H1 (cell line): ENCODE data around the gene GNG7. TPM values are rescaled to one million over a fixed set of nuclear protein-coding genes. Genes with fewer than 3 reads are reported as not detected.

Source experiments
- CTCF ChIA-PET: fragments of 300-600 bp; sonication (Branson Sonifier 250); formaldehyde crosslinking; loops from one replicate; lab custom pipeline; 2021; ENCODE audit not compliant: partially characterized antibody; lab: Charles Lee
- POLR2A ChIA-PET: fragments of 300-600 bp; sonication (Branson Sonifier 250); formaldehyde crosslinking; loops from one replicate; lab custom pipeline; 2021; ENCODE audit warnings: inconsistent platforms; ENCODE audit not compliant: partially characterized antibody; lab: Charles Lee
- DNase-seq, 2 experiments: peaks; one replicate each; pipeline versions ENCODE4 v3.0.0 to v3.0.0-alpha.2; 2010 to 2022; ENCODE audit warnings: low spot score in 2 of 2, low read depth in 1 of 2, mixed read lengths in 1 of 2
- FAIRE-seq: peaks from 2 replicates; lab custom pipeline; 2011; peaks lifted over from hg19 to GRCh38; lab: Jason Lieb, UNC
- H2AFZ ChIP-seq: 2 replicates; pipeline ENCODE4 v1.8.1; 2012; ENCODE audit warnings: low read length, inconsistent platforms
- H2AK5ac ChIP-seq: 2 replicates; pipeline ENCODE4 v1.6.1; 2013; ENCODE audit warnings: low read depth, low read length
- H2BK120ac ChIP-seq: replicated peaks from 2 replicates; pipeline ENCODE3; 2013; ENCODE audit warnings: low read depth, low read length, inconsistent platforms
- H2BK12ac ChIP-seq: 2 replicates; pipeline ENCODE4 v1.6.1; 2013; ENCODE audit warnings: low read depth, low read length
- H2BK15ac ChIP-seq: 2 replicates; pipeline ENCODE4 v1.6.1; 2013; ENCODE audit warnings: low read length
- H2BK20ac ChIP-seq: 2 replicates; pipeline ENCODE4 v1.6.1; 2013; ENCODE audit warnings: low read length
- H2BK5ac ChIP-seq: 2 replicates; pipeline ENCODE4 v1.6.1; 2013; ENCODE audit warnings: low read depth, low read length
- H3K14ac ChIP-seq: 2 replicates; pipeline ENCODE4 v1.6.1; 2013; ENCODE audit warnings: inconsistent platforms; ENCODE audit not compliant: insufficient read length
- H3K18ac ChIP-seq: 2 replicates; pipeline ENCODE4 v1.6.1; 2013; ENCODE audit warnings: low read length; ENCODE audit errors: extremely low read depth
- H3K23ac ChIP-seq: 2 replicates; pipeline ENCODE4 v1.6.1; 2013; ENCODE audit warnings: inconsistent platforms; ENCODE audit not compliant: insufficient read length
- H3K23me2 ChIP-seq: 2 replicates; pipeline ENCODE4 v1.6.1; 2013; ENCODE audit warnings: low read depth, low read length
- H3K27ac ChIP-seq: 2 replicates; pipeline ENCODE4 v1.6.1; 2011; ENCODE audit warnings: low read depth, low read length, inconsistent platforms
- H3K27me3 ChIP-seq, 4 experiments: replicated peaks in 1 of 4; 1 replicate in 1 of 4; 2 replicates in 3 of 4; pipeline versions ENCODE4 v1.6.1 to v1.8.1; 2011 to 2013; ENCODE audit warnings: low read length in 3 of 4, mild to moderate bottlenecking in 3 of 4, inconsistent platforms in 2 of 4, mixed read lengths in 2 of 4, moderate library complexity in 1 of 4; ENCODE audit not compliant: control insufficient read depth in 3 of 4, insufficient read depth in 3 of 4; ENCODE audit errors: extremely low read depth in 1 of 4
- H3K36me3 ChIP-seq, 4 experiments: 2 replicates each; pipeline versions ENCODE4 v1.6.1 to v1.8.1; 2011 to 2013; ENCODE audit warnings: mild to moderate bottlenecking in 4 of 4, low read length in 3 of 4, moderate library complexity in 2 of 4, control low read depth in 1 of 4, inconsistent platforms in 1 of 4; ENCODE audit not compliant: insufficient read depth in 4 of 4, control insufficient read depth in 2 of 4
- H3K4ac ChIP-seq: replicated peaks from 2 replicates; pipeline ENCODE3; 2013; ENCODE audit warnings: low read length, low read depth, mixed read lengths, inconsistent platforms; ENCODE audit not compliant: insufficient read length
- H3K4me1 ChIP-seq, 4 experiments: replicated peaks in 1 of 4; 1 replicate in 1 of 4; 2 replicates in 3 of 4; pipeline versions ENCODE4 v1.6.1 to v1.8.1; 2011 to 2013; ENCODE audit warnings: low read length in 3 of 4, inconsistent platforms in 2 of 4, mixed read lengths in 1 of 4; ENCODE audit not compliant: insufficient read depth in 4 of 4, control insufficient read depth in 3 of 4
- H3K4me2 ChIP-seq, 2 experiments: 2 replicates each; pipeline versions ENCODE4 v1.6.1 to v1.8.1; 2011 to 2013; ENCODE audit warnings: low read depth in 2 of 2, low read length in 2 of 2, control low read depth in 1 of 2, inconsistent platforms in 1 of 2, mild to moderate bottlenecking in 1 of 2; ENCODE audit not compliant: insufficient read depth in 1 of 2
- H3K4me3 ChIP-seq, 4 experiments: fragments of 200-600, 300-600 bp in 1 of 4; sonication (generic), shearing (Covaris generic), sonication (Bioruptor Twin) in 1 of 4; 2 replicates each; pipeline versions ENCODE4 v1.5.1 to v1.8.1; 2011 to 2016; ENCODE audit warnings: low read length in 4 of 4, low read depth in 3 of 4, control low read depth in 2 of 4, inconsistent platforms in 2 of 4, mild to moderate bottlenecking in 2 of 4, mixed read lengths in 1 of 4, moderate library complexity in 1 of 4; ENCODE audit not compliant: insufficient read depth in 2 of 4; ENCODE audit errors: extremely low read depth in 1 of 4
- H3K56ac ChIP-seq: replicated peaks from 2 replicates; pipeline ENCODE3; 2013; ENCODE audit warnings: low read depth, mild to moderate bottlenecking, mixed read lengths, low read length, inconsistent platforms; ENCODE audit not compliant: insufficient read length
- H3K79me1 ChIP-seq: 2 replicates; pipeline ENCODE4 v1.6.1; 2013; ENCODE audit warnings: low read depth, low read length, control low read depth
- H3K79me2 ChIP-seq, 2 experiments: 2 replicates each; pipeline versions ENCODE4 v1.6.1 to v1.8.1; 2012 to 2013; ENCODE audit warnings: low read length in 2 of 2, mild to moderate bottlenecking in 2 of 2, inconsistent platforms in 1 of 2; ENCODE audit not compliant: insufficient read depth in 2 of 2, control insufficient read depth in 1 of 2
- H3K9ac ChIP-seq, 4 experiments: replicated peaks in 1 of 4; 1 replicate in 1 of 4; 2 replicates in 3 of 4; pipeline versions ENCODE4 v1.6.1 to v1.8.1; 2011 to 2013; ENCODE audit warnings: low read depth in 3 of 4, low read length in 3 of 4, control low read depth in 2 of 4, mild to moderate bottlenecking in 2 of 4, moderate library complexity in 2 of 4, inconsistent platforms in 1 of 4; ENCODE audit errors: extremely low read depth in 1 of 4
- H3K9me3 ChIP-seq, 2 experiments: 2 replicates each; pipeline versions ENCODE4 v1.6.1 to v1.8.1; 2012 to 2013; ENCODE audit warnings: mild to moderate bottlenecking in 2 of 2, moderate library complexity in 2 of 2, control low read depth in 1 of 2, inconsistent platforms in 1 of 2, low read depth in 1 of 2, low read length in 1 of 2, mixed read lengths in 1 of 2; ENCODE audit not compliant: insufficient read depth in 2 of 2
- H4K20me1 ChIP-seq, 2 experiments: replicated peaks in 1 of 2; 2 replicates each; pipeline versions ENCODE3 to v1.8.1; 2011 to 2013; ENCODE audit warnings: inconsistent platforms in 2 of 2, low read length in 2 of 2, mild to moderate bottlenecking in 1 of 2; ENCODE audit not compliant: insufficient read depth in 2 of 2, control insufficient read depth in 1 of 2
- H4K5ac ChIP-seq: 2 replicates; pipeline ENCODE4 v1.6.1; 2013; ENCODE audit warnings: low read length, low read depth, mixed read lengths, inconsistent platforms; ENCODE audit not compliant: insufficient read length
- H4K8ac ChIP-seq: 2 replicates; pipeline ENCODE4 v1.8.0; 2013; ENCODE audit warnings: mild to moderate bottlenecking, moderate library complexity, low read length, inconsistent platforms; ENCODE audit not compliant: insufficient read depth; ENCODE audit errors: extremely low read depth
- H4K91ac ChIP-seq: replicated peaks from 2 replicates; pipeline ENCODE3; 2013; ENCODE audit warnings: low read length, mixed read lengths, inconsistent platforms; ENCODE audit not compliant: insufficient read length
- CHD1 ChIP-seq: IDR thresholded peaks from 2 replicates; pipeline ENCODE4 v1.6.1; 2012; ENCODE audit warnings: low read depth, low read length, improper control_type of control experiment
- RXRA ChIP-seq: IDR thresholded peaks from 2 replicates; pipeline ENCODE4 v1.6.1; 2011; ENCODE audit warnings: low read depth, mild to moderate bottlenecking, low read length, moderate library complexity; ENCODE audit not compliant: insufficient read depth
- SP1 ChIP-seq: IDR thresholded peaks from 2 replicates; pipeline ENCODE4 v1.6.1; 2011; ENCODE audit warnings: low read depth, low read length
- SP2 ChIP-seq: IDR thresholded peaks from 2 replicates; pipeline ENCODE4 v1.6.1; 2012; ENCODE audit warnings: mild to moderate bottlenecking, low read length, inconsistent platforms
- SP4 ChIP-seq: IDR thresholded peaks from 2 replicates; pipeline ENCODE4 v1.6.1; 2012; ENCODE audit warnings: low read length, inconsistent platforms
- SRF ChIP-seq: IDR thresholded peaks from 2 replicates; pipeline ENCODE4 v1.6.1; 2011; ENCODE audit warnings: mild to moderate bottlenecking, low read depth, low read length, moderate library complexity
- TAF7 ChIP-seq: optimal IDR thresholded peaks from 2 replicates; pipeline ENCODE3; 2011; ENCODE audit warnings: low read depth, mild to moderate bottlenecking, inconsistent platforms, low read length, moderate library complexity, borderline replicate concordance
- USF2 ChIP-seq: IDR thresholded peaks from 2 replicates; pipeline ENCODE4 v1.6.1; 2011; ENCODE audit warnings: low read length, improper control_type of control experiment
- WGBS, 2 experiments: shearing (Covaris generic) in 1 of 2; methylation state at CpG; one replicate each; pipeline versions ENCODE4 v1.1.6 to v1.1.7; 2013 to 2015; ENCODE audit warnings: low lambda C conversion rate in 2 of 2, mixed read lengths in 2 of 2, inconsistent platforms in 1 of 2, low coverage in 1 of 2, missing lambda C conversion rate in 1 of 2; ENCODE audit not compliant: insufficient replicate concordance in 2 of 2, insufficient coverage in 1 of 2, insufficient read length in 1 of 2; ENCODE audit errors: extremely low coverage in 1 of 2, missing lambda C conversion rate in 1 of 2; 5-methylcytosine and 5-hydroxymethylcytosine counted together
- polyA plus RNA-seq, 7 experiments: library from polyadenylated mRNA; depleted of rRNA in 3 of 7; stranded (reverse) in 5 of 7; unstranded in 2 of 7; fragments of >200 nt in 5 of 7; fragments of 200-250 nt in 2 of 7; gene quantifications; 1 replicate in 5 of 7; 2 replicates in 1 of 7; 4 replicates in 1 of 7; pipeline versions ENCODE4 v1.2.1 to v1.2.3, GENCODE V29; 2011 to 2013; ENCODE audit warnings: missing spikeins in 2 of 7, mixed read lengths in 2 of 7
- total RNA-seq: library from RNA; stranded (reverse); fragmentation: NEBNext Ultra II Directional; extraction: Animal tissue kit (Norgen Biotek cat#: 25700); gene quantifications from 2 replicates; pipeline ENCODE4 v1.2.1, GENCODE V29; 2021

Gene GNG7
- total and polyA plus RNA-seq, 2 of the 8 experiments (the other 6 are each of a cell fraction or from before 2014, with no cell fraction given), result 2.8 to 7.8 TPM

- no peak overlapping the region for H2AK5ac ChIP-seq
- no peaks in the 10 kb centered on the region for H3K79me1 ChIP-seq
- peaks cover 0 to 4% (median under 1%) of the 10 kb centered on the region in 4 experiments; a peak in 2 of 7 replicates for H3K4me1 ChIP-seq
- H3K23me2 ChIP-seq, result no peaks in the 10 kb centered on the region
- no peak overlapping the region for H4K8ac ChIP-seq
- 90% methylated on average over 16 of the region's 17 CpGs; no CpG with 5 or more reads in 1 of the 2 experiments for WGBS, 2 experiments
- H2BK5ac ChIP-seq, result no peak overlapping the region
- H3K4me2 ChIP-seq, result no peak overlapping the region
- ChIA-PET POLR2A (interaction anchor here (1.1 kb wide), 1 partner anchor 152 kb away, joined by 3 read pairs; the partner anchor contains the start of gene GADD45B), CTCF (interaction anchor here (1.8 to 2.5 kb wide), 3 partner anchors 9 to 16 kb away, joined by 6 to 18 read pairs (median 8); no protein-coding TSS in a partner anchor)
- H2BK20ac ChIP-seq, result no peak overlapping the region
- H3K18ac ChIP-seq, result no peak overlapping the region
- H3K27ac ChIP-seq, result no peak overlapping the region
- TF ChIP-seq SP2 (no peak), SP4 (no peak), RXRA (no peak), SRF (no peak), SP1 (no peak), USF2 (no peak), TAF7 (no peak), CHD1 (no peak)
- no peak overlapping the region for H2BK15ac ChIP-seq
- no peaks in the 10 kb centered on the region for H4K20me1 ChIP-seq
- no peak overlapping the region for H4K91ac ChIP-seq
- H3K23ac ChIP-seq, result no peak overlapping the region
- H3K27me3 ChIP-seq, result no peaks in the 10 kb centered on the region
- FAIRE-seq, result no peak
- H3K9ac ChIP-seq, result no peak overlapping the region
- no peak overlapping the region for H3K56ac ChIP-seq
- H3K79me2 ChIP-seq, result no peaks in the 10 kb centered on the region
- no peak overlapping the region for H3K4ac ChIP-seq
- H3K4me3 ChIP-seq, result no peak overlapping the region
- H3K9me3 ChIP-seq, result peaks cover 5 to 9% of the 10 kb centered on the region in 2 experiments; a peak in 3 of 4 replicates
- no peak for DNase-seq
- no peak overlapping the region for H3K14ac ChIP-seq
- H4K5ac ChIP-seq, result no peak overlapping the region
- no peaks in the 10 kb centered on the region for H3K36me3 ChIP-seq
- H2AFZ ChIP-seq, result no peak overlapping the region
- H2BK120ac ChIP-seq, result no peak overlapping the region
- no peak overlapping the region for H2BK12ac ChIP-seq
Measured at GRCh38 chr19:2627319-2627829, 75.1 kb downstream of the GNG7 start.
